HG03108 (cell line): Measurements from ENCODE around the gene LSMEM2.
"Not testable (repeated sequence)": the region's sequence is repeated elsewhere in the genome, so short reads cannot be mapped to it uniquely, and the experiment has no call there.

Experiments
- ATAC-seq: cut with Tn5 transposase; IDR thresholded peaks from one replicate; pipeline ENCODE4 v1.9.1; 2021; ENCODE audit warnings: moderate library complexity; ENCODE audit not compliant: unreplicated experiment

LSMEM2 gene

GRCh38 chr3:50245831-50246516 is 32.9 kb upstream of the LSMEM2 start:
- ATAC-seq: peak; percentile 44

- peak; percentile 26 for ATAC-seq
These were observed 32.4 kb upstream of the LSMEM2 start for GRCh38 chr3:50246517-50246954.

GRCh38 chr3:50248387-50248786 is 30.5 kb upstream of the LSMEM2 start:
- no peak for ATAC-seq

GRCh38 chr3:50249457-50249856 is 29.4 kb upstream of the LSMEM2 start:
- no peak for ATAC-seq

- ATAC-seq: no peak
These were observed 28.4 kb upstream of the LSMEM2 start for GRCh38 chr3:50250514-50250913.

- no peak for ATAC-seq
These were observed 27.7 kb upstream of the LSMEM2 start for GRCh38 chr3:50251220-50251619.

- ATAC-seq: no peak
These were observed 24.2 kb upstream of the LSMEM2 start for GRCh38 chr3:50254577-50255250.

- ATAC-seq: no peak
These were observed 23.7 kb upstream of the LSMEM2 start for GRCh38 chr3:50255251-50255615.

- no peak for ATAC-seq
These were observed 21.7 kb upstream of the LSMEM2 start for GRCh38 chr3:50256978-50257890.

GRCh38 chr3:50258029-50258680 is 20.7 kb upstream of the LSMEM2 start:
- ATAC-seq: no peak

GRCh38 chr3:50258979-50259378 is 19.9 kb upstream of the LSMEM2 start:
- no peak for ATAC-seq

GRCh38 chr3:50259432-50260026 is 19.4 kb upstream of the LSMEM2 start:
- ATAC-seq: no peak

- peak; percentile 89 for ATAC-seq
These were observed 18.6 kb upstream of the LSMEM2 start for GRCh38 chr3:50260027-50260941.

GRCh38 chr3:50260942-50261441 is 17.9 kb upstream of the LSMEM2 start:
- ATAC-seq: no peak

- no peak for ATAC-seq
These were observed 17.4 kb upstream of the LSMEM2 start for GRCh38 chr3:50261505-50261904.

GRCh38 chr3:50262200-50262599 is 16.7 kb upstream of the LSMEM2 start:
- not testable (repeated sequence) for ATAC-seq

GRCh38 chr3:50262778-50263177 is 16.1 kb upstream of the LSMEM2 start:
- no peak for ATAC-seq

GRCh38 chr3:50263478-50264382 is 15.2 kb upstream of the LSMEM2 start:
- no peak for ATAC-seq
